SU-DHL-6 (cell line): ENCODE results near the gene CSNK1A1.

Experiments used
- H2AFZ ChIP-seq: fragments of 200-600 bp; sonication (generic); 2 replicates; pipeline ENCODE4 v1.6.1; 2014; ENCODE audit warnings: low read depth, mild to moderate bottlenecking, moderate library complexity, mixed read lengths, antibody characterized with exemption, low read length; ENCODE audit not compliant: severe bottlenecking
- H3F3A ChIP-seq: fragments of 200-600 bp; shearing (Covaris generic); 2 replicates; pipeline ENCODE4 v1.6.0; 2016; ENCODE audit warnings: antibody characterized with exemption, mild to moderate bottlenecking; ENCODE audit not compliant: insufficient read depth
- H3K27ac ChIP-seq: fragments of 200-600 bp; sonication (generic); 2 replicates; pipeline ENCODE4 v1.5.1; 2016; ENCODE audit warnings: low read depth, mild to moderate bottlenecking, low read length, moderate library complexity, mixed read lengths
- H3K27me3 ChIP-seq: fragments of 200-600 bp; sonication (generic), shearing (Covaris generic); 2 replicates; pipeline ENCODE4 v1.6.0; 2014; ENCODE audit warnings: mild to moderate bottlenecking, low read length
- H3K36me3 ChIP-seq: fragments of 200-600 bp; sonication (generic); 2 replicates; pipeline ENCODE4 v1.6.1; 2014; ENCODE audit warnings: mild to moderate bottlenecking, low read length, mixed read lengths
- H3K4me2 ChIP-seq: fragments of 300-600, 200-600 bp; shearing (Covaris generic), sonication (generic); 2 replicates; pipeline ENCODE4 v1.6.0; 2014; ENCODE audit warnings: low read length, low read depth, mild to moderate bottlenecking; ENCODE audit not compliant: poor library complexity, severe bottlenecking
- H3K4me3 ChIP-seq: fragments of 200-600 bp; sonication (generic); 2 replicates; pipeline ENCODE4 v1.5.1; 2014; ENCODE audit warnings: antibody characterized with exemption, low read length, mild to moderate bottlenecking, mixed read lengths; ENCODE audit not compliant: insufficient read depth, poor library complexity, severe bottlenecking
- H3K79me2 ChIP-seq: fragments of 200-600 bp; sonication (generic); 2 replicates; pipeline ENCODE4 v1.6.1; 2014; ENCODE audit warnings: mild to moderate bottlenecking, low read length, moderate library complexity; ENCODE audit not compliant: insufficient read depth
- H3K9ac ChIP-seq: fragments of 200-600 bp; sonication (generic); 2 replicates; pipeline ENCODE4 v1.7.0; 2014; ENCODE audit warnings: mild to moderate bottlenecking, low read length
- H3K9me2 ChIP-seq: fragments of 200-600 bp; sonication (generic); replicated peaks from 2 replicates; pipeline ENCODE4 v1.6.1; 2014; ENCODE audit warnings: low read length; ENCODE audit not compliant: insufficient read depth
- H3K9me3 ChIP-seq: fragments of 200-600 bp; sonication (generic); 2 replicates; pipeline ENCODE4 v1.6.1; 2014; ENCODE audit warnings: low read length, mixed read lengths; ENCODE audit not compliant: insufficient read depth
- H4K20me1 ChIP-seq: fragments of 200-600 bp; sonication (generic); 2 replicates; pipeline ENCODE4 v1.6.1; 2014; ENCODE audit warnings: low read depth, mild to moderate bottlenecking, antibody characterized with exemption, low read length, moderate library complexity, mixed read lengths
- EZH2phosphoT487 ChIP-seq: fragments of 200-600 bp; sonication (generic), shearing (Covaris generic); conservative IDR thresholded peaks from 2 replicates; pipeline ENCODE4 v1.6.1; 2018; ENCODE audit warnings: mild to moderate bottlenecking, antibody characterized with exemption, low read length, moderate library complexity, mixed read lengths
- TF ChIP-seq, protein P1 (sequence below): fragments of 200-600 bp; sonication (generic); IDR thresholded peaks from one replicate; pipeline ENCODE4 v1.5.1; 2017; ENCODE audit warnings: antibody characterized with exemption, mild to moderate bottlenecking, low read length, moderate library complexity; ENCODE audit not compliant: insufficient read depth, poor library complexity, severe bottlenecking

CSNK1A1 gene

DNA sequence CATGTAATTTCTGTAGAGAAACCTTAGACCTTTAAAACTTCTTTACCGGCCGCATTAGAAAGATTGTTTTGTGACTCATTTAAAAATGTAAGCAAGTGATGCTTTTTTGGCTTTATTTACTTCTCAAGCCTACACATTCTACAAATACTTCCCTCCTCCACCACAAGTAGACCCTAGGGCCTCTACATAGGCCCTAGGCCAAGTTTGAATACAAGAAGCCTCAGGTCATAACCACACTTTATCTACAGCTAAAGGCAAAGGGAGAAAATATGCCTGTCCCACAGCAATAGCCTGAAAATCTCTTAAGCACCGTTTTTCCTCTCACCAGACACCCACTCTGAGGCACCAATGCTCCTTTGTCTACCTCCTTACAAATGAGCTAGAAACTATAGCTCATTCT lies 53.9 kb downstream of the CSNK1A1 start:
- Histone ChIP-seq H4K20me1 (no peaks in the 10 kb centered on the region), H2AFZ (no peak overlapping the region), H3K36me3 (peaks cover 47% of the 10 kb centered on the region), H3K27me3 (no peaks in the 10 kb centered on the region), H3K9ac (no peak overlapping the region), H3K9me2 (no peaks in the 10 kb centered on the region), H3K27ac (no peak overlapping the region), H3K9me3 (no peaks in the 10 kb centered on the region), H3F3A (0 out of 2 replicates have a peak, but pooled peaks cover 4% of the 10 kb centered on the region), H3K79me2 (no peaks in the 10 kb centered on the region), H3K4me2 (no peak overlapping the region), H3K4me3 (no peak overlapping the region)
- no peak for TF ChIP-seq EZH2phosphoT487
- TF ChIP-seq, protein P1, sequence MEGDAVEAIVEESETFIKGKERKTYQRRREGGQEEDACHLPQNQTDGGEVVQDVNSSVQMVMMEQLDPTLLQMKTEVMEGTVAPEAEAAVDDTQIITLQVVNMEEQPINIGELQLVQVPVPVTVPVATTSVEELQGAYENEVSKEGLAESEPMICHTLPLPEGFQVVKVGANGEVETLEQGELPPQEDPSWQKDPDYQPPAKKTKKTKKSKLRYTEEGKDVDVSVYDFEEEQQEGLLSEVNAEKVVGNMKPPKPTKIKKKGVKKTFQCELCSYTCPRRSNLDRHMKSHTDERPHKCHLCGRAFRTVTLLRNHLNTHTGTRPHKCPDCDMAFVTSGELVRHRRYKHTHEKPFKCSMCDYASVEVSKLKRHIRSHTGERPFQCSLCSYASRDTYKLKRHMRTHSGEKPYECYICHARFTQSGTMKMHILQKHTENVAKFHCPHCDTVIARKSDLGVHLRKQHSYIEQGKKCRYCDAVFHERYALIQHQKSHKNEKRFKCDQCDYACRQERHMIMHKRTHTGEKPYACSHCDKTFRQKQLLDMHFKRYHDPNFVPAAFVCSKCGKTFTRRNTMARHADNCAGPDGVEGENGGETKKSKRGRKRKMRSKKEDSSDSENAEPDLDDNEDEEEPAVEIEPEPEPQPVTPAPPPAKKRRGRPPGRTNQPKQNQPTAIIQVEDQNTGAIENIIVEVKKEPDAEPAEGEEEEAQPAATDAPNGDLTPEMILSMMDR: no peak

GRCh38 chr5:149496917-149497316 lies 54.3 kb downstream of the CSNK1A1 start:
- no peaks in the 10 kb centered on the region for H3K79me2 ChIP-seq
- H3K4me2 ChIP-seq: no peak overlapping the region
- H2AFZ ChIP-seq: no peak overlapping the region
- H3K27me3 ChIP-seq: no peaks in the 10 kb centered on the region
- 0 out of 2 replicates have a peak, but pooled peaks cover 4% of the 10 kb centered on the region for H3F3A ChIP-seq
- peaks cover 47% of the 10 kb centered on the region for H3K36me3 ChIP-seq
- TF ChIP-seq, protein P1: no peak
- no peak for TF ChIP-seq EZH2phosphoT487
- H4K20me1 ChIP-seq: no peaks in the 10 kb centered on the region
- H3K9me3 ChIP-seq: no peaks in the 10 kb centered on the region
- no peak overlapping the region for H3K9ac ChIP-seq
- no peaks in the 10 kb centered on the region for H3K9me2 ChIP-seq
- H3K4me3 ChIP-seq: no peak overlapping the region
- H3K27ac ChIP-seq: no peak overlapping the region

GRCh38 chr5:149496166-149496565 lies 55.1 kb downstream of the CSNK1A1 start:
- TF ChIP-seq, protein P1: no peak
- no peak for TF ChIP-seq EZH2phosphoT487
- Histone ChIP-seq H4K20me1 (no peaks in the 10 kb centered on the region), H3K9me2 (no peaks in the 10 kb centered on the region), H3K36me3 (peaks cover 42% of the 10 kb centered on the region), H3K27ac (no peak overlapping the region), H3K4me3 (no peak overlapping the region), H3F3A (0 out of 2 replicates have a peak, but pooled peaks cover 7% of the 10 kb centered on the region), H3K79me2 (no peaks in the 10 kb centered on the region), H3K27me3 (no peaks in the 10 kb centered on the region), H3K4me2 (no peak overlapping the region), H3K9me3 (no peaks in the 10 kb centered on the region), H2AFZ (no peak overlapping the region), H3K9ac (no peak overlapping the region)
